GM18502 (cell line): ENCODE measurements around the gene CHST9.
"Not testable (repeated sequence)": the region's sequence is repeated elsewhere in the genome, so short reads cannot be mapped to it uniquely, and the experiment has no call there.

Experiments
- ATAC-seq: cut with Tn5 transposase; IDR thresholded peaks from one replicate; pipeline ENCODE4 v1.9.1; 2021; ENCODE audit warnings: mild to moderate bottlenecking; ENCODE audit not compliant: unreplicated experiment, poor library complexity

The CHST9 gene

DNA sequence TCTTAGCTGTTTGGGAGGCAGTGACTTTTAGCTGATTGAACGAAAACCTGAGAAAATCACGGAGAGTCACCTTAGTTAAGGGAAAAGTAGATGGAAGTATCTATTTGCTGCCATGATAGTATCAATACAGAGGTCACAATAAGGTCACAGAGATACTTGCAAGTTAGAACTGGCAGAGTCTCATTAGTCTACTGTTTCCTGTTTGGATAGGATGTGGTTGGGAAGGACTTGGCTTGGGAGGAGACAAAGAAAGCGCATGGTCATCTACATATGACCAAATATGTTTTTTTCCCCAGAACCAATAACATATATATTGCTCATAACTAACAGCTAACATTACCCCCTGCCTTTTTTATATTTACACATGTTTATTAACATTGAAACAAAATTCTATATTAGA is 241.2 kb downstream of the CHST9 start:
- no peak for ATAC-seq

DNA sequence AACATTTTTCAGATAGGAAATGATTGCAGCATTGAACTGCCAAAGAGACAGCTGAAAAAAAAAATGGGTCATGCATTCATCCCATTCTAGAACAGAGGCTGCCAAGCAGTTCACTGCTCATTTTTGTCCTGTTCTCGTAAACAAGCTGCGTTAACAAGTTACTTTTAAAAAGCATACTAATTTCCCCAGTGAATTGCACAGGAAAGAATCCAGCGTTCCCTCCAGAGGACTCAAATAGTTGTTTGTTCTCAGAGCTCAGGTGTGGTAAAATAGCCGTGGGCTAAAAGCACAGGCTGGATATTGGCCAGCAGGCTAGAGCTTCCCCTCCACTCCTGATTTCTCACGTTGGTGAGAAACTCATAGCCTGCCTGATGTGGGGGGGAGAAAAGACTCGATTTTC is 243.5 kb downstream of the CHST9 start:
- no peak for ATAC-seq

DNA sequence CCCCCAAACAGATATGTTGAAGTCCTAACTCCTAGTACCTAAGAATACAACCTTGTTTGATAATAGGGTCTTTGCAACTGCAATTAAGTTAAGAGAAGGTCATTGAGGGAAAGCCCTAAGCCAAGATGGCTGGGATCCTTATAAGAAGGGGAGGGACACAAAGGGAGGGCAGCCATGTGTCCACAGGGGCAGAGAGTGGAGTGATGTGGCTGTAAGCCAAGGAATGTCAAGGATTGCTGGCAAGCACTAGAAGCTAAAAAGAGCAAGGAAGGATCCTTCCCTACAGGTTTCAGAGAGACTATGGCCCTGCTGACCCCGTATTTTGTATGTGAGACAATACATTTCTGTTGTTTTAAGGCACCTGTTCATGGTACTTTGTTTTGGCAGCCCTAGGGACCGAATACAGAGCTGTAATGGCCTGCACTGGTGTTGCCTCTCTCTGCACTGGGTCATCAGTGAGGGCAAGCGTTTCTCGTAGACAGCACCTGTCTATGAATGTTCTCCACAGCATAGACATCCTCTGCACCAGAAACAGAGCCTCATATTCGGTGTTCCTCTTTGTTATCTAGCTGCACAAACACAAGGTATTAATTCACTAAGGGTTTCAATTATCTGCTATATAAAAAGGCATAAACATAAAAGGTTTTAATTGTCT is 244.2 kb downstream of the CHST9 start:
- ATAC-seq = no peak

DNA sequence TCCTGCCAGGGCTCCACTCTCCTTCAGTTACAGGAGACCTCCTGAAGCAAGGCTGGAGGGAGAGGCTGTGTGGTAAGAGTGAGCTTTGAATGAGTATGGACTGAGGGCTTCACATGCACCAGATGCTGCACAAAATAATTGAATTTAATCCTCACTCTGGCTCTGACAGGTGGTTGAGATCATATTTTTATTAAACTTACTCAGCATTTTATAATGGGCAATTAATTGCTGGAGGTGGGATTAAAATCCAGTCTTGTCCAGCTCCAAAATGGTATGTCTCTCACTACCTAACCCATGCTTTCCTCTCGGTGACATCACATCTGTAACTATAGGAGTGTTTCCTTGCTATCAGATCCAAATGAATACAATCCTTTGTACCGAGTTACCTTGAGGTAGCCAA is 253.4 kb downstream of the CHST9 start:
- ATAC-seq = no peak

DNA sequence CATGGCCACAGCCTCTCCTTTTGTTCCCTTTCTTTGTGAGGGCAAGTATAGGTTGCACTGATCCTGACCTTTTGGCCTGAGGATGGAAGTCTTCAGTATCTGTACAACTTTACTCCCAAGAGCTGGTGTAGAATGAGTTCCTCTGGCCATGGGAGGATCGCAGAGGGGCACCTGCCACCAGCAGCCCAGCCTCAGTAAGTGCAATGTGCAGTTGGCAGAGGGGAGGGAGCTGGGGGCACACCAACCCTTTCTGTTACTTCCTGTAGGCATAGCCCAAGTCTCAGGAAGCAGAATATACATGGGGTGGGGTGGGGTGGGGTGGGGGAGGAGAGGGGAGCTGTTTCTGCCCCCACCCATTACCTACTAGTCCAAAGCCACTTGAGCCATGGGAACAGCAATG is 254.5 kb downstream of the CHST9 start:
- ATAC-seq = no peak

DNA sequence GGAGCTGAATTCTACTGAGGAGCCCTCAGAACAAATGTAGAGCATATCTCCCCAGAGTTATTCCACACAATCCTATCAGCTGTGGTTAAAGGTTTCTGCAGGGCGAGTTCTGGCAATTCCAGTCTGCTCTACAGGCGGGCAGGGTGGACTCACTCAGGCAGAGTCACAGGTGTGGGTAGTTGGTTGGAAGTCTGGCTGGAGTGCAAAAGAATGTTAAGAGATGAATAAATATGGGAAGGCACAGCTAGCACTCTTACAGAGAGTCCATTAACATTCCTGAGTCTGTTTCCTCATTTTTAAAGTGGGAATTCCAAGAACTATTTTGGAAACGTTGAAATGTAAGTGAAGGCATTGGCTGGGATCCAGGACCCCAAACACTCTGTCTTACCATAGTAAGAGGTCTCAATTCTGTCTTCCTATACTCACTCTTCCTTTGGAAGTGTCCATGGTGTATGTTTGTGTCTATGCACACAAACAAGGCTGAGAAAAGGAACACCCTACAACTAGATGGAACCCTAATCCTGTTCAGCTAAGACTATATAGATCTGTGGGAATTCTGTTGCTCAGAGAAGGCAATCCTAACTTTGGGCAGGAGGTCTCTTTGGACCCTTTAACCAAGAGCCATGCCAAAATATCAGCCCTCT is 256.3 kb downstream of the CHST9 start:
- ATAC-seq = no peak

DNA sequence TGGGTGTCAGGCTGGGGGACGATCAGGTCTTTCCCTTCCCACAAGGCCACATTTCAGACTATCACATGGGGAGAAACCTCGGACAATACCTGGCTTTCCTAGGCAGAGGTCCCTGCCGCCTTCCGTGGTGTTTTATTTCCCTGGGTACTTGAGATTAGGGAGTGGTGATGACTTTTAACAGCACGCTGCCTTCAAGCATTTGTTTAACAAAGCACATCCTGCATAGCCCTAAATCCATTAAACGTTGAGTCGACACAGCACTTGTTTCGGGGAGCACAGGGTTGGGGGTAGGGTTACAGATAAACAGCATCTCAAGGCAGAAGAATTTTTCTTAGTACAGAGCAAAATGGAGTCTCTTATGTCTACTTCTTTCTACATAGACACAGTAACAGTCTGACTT is 257.3 kb downstream of the CHST9 start:
- ATAC-seq = not testable (repeated sequence)

DNA sequence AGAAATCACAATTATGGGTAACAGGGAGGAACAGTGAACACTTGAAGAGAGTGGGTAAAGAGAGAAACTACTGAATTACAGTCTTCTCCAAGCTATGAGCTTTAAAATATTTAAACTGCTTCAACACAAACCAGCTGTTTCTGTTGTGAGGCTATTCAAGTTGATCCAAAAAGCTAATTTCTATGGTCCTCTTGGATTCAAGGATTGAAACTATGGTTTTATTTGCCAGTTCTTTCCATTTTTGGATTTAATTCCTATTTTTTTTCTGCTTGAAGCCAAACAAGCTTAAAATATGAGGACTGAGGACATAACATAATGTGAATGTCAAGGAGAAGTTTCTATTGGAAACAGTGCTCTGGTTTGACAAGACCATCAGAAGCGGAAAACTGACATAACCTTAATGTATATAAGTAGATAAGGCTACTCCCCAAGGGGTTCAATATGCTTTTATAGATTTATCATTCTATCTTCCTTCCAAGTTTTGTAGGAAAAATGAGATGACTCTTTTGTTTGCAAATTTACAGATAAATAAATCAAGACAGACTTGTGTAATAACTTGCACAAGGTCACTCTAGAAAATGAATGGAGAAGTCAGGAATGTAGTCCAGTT is 258.9 kb downstream of the CHST9 start:
- no peak for ATAC-seq

DNA sequence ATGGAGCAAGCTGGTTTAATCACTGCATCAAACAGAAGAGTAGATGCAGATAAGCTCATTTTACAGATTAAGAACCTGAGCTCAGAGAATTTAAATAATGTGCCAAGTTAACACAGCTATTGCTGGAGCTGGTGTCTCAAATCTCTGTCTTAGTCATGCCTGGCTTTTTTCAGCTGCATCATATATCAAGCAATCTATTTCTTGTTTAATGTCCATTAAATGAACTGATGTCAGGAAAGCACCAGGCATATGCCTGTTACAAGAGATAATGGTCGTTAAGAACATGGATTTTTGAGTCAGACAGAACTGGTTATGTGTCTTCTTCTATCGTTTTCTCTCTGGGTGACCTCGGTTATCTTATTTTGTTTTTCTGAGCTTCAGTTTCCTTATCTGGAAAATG is 259.8 kb downstream of the CHST9 start:
- ATAC-seq = no peak

DNA sequence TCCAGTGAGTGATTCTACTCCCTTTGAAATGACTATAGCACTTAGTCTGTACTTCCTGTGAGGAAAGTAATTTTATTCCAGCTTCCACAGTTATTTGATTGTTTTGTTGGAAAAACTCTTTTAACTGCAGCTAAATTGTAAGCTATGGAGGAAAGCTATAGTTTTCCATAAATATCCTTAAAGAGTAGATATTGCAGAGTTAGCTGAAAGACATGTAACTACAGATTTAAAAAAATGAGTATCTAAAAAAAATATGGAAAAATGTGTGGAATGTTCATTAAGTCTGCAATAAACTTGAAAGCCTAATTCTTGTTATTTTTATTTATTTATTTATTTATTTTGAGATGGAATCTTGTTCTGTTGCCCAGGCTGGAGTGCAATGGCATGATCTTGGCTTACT is 262.8 kb downstream of the CHST9 start:
- ATAC-seq = no peak

DNA sequence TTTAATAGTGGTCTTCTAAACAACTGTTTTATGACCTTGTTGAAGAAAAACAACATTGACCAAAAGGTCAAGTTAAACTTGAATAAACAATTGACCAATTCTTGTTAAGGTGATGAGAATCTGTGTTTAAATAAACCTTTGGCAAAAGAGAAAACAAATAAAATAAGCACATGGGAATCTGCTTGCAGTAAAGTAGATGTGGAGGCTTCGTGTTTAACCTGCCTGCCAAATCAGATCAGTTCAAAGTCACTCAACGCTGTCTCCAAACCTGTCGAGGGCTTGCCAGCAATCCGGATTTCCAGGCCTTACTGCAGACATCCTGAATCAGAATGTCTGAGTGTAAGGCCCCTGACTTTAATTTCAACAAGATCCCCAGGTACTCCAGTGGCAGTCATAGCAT is 264.5 kb downstream of the CHST9 start:
- ATAC-seq = no peak

DNA sequence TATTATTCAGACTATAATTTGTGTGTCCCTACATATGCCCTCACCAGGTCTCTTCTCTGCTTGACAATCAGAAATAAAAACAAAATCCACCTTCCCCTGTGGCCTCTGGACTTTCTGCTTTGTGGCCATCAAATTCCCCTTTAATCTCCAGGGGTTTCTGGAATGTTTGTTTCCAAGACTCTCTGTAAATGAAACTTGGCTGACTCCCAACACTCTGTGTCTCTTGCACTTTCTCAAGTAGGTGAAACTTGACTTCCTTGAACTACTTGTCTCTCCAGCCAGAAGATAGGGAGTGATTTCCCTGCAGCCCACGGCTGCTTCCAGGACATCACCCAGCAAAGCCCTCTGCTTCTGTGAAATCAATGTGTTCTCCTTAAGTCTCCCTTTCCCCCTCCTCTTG is 265.5 kb downstream of the CHST9 start:
- no peak for ATAC-seq

DNA sequence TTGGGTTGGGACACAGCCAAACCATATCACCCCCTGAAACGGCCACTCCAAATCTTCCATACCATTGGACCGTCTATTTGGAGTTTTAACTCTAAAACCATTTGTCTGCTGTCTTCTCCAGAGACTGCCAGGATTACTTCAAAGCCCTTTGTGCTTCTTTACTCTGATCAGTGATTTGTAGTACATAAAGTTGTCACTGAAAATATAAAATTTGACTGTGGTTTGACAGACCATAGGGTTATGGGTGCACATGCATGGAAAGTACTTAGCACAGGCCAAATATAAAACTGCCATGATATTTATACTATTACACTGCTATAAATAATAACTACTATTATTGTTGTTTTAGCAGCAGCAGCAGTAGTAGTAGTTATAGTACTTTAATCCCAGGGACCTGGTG is 265.9 kb downstream of the CHST9 start:
- no peak for ATAC-seq

DNA sequence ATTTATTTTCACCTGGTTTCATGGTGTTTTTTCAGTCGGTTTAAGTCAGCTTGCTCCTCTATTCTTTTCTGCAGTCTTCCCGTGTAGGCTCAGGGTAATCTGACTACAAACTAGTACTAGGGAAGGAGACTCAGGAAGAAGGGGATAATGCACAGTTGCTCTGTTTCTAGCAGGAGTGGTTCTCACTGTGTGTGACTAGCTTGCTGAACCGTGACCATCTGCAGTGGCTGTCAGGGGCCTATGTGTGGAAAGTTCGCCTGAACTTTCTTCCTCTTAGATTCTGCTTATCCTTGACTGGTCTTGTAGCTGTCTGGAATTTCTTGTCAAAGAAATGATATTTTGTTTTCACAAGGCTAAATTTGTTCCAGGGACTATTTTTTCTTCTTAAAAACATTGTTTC is 273.3 kb downstream of the CHST9 start:
- no peak for ATAC-seq

DNA sequence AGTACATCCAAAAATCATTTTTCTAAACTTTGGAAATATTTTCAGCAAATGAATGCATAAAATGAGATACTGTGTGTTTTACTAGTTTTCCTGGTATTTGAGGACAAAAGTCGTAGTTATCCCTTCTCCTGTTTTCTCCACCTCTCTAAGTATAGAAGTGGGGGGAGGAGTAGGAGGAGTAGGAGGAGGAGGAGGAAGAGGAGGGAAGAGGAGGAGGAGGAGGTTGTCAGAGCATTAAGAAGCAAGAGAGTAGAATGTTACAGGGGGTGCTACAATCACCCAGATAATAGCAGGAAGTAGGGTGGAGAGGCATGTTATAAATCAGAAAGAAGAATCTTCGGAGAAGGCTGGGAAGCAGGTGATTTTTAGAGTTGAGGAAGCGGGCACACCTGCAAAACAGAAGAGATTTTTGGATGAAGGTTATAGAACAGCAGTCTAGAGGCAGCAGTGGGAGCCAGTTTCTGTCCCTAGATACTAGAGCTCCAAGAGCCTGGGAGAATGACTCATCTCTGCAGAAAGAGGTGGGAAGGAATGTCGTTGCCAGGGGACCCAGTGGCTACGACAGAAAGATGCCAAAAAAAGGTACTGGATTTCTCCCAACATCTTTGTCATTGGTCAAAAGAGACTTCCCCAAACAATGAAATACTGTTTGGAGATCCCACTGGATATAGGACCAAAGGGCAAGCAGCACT is 275.4 kb downstream of the CHST9 start:
- no peak for ATAC-seq

DNA sequence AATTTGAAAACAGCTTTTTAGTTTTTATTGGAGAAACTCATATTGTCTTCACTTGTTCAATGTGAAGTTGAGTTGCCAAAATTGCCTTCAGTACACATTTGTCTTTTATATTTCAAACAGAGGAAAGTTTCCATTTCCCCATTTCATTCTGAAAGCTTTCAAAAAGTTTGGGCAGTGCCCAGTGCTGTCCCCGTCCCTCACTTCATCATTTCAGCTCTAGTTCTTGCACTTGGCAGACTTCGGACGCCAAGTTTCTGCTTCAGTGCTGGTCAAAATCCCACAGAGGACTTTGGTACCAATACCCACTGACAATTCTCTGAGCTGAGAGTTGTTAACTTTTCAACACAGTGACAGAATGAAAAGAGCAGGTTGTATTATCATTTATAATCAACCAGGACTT is 276.2 kb downstream of the CHST9 start:
- no peak for ATAC-seq

DNA sequence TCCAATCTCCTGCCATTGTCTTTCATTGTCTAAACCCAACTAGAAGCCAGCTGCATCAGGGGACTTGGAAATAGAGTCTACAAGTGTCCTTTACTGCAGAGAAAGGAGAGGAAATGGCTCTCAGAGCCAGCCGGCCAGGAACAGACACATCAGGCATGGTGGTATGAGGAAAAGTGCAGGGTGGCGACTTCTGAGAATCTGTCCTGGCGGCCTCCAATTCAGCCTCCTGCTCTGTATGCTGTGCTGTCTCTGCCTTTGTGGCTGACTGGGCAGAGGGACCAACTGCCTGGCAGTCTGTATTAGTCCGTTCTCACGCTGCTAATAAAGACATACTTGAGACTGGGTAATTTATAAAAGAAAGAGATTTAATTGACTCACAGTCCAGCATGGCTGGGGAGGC is 282.8 kb downstream of the CHST9 start:
- no peak for ATAC-seq

DNA sequence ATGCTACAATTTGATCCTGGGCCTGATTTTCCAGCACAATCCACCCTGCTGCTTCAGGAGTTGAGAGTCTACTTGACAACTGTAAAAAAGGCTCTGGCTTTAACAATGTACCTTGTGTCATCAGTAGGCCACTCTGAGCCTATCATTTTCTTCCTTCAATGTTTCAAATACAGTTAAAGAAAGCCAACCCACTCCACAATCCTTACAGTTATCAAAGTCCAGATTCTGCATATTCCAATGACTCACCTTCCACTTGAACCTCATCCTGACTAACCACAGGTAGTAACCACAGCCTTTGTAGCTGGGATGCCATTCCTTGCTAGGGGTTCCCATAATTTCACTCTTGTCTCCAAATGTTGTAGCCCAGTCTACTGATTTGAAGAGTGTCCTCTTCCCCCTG is 284.1 kb downstream of the CHST9 start:
- no peak for ATAC-seq

DNA sequence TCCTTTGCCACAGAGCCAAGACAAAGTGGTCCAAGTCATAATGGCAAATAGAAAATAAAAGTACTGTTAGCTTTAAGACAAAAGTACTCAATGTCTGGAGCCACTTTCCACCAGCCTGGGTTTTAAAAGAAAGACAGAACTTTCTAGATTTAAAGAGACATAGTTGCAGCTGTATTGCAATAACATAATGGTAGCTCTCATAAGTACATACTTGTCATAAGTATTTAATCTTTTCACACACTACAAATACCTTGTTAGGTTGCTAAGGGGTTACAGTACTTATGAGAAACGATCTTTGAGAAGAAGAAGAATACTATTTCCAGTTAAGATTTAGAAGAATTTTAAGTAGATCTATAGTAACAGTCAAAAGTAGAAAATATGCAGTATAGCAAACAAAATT is 290.7 kb downstream of the CHST9 start:
- ATAC-seq = no peak

DNA sequence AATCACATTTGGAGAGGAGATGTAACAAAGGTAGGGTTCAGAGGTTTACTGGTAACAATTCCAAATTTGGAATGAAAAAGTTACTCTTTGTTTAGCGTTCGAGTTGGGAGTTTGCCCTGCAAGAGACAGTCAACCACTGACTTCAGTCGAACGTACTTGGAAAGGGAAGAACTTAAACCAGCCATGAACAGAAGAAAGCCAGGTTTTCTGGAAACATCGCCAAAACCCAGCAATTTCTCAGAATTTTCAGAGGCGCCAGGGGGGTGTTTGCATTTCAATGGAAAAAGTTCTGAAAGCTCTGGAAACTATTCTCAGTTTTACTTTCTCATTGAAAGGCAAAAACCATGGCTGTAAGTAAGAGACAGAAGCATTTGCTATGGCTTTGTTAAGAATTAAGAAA is 291.1 kb downstream of the CHST9 start:
- no peak for ATAC-seq

DNA sequence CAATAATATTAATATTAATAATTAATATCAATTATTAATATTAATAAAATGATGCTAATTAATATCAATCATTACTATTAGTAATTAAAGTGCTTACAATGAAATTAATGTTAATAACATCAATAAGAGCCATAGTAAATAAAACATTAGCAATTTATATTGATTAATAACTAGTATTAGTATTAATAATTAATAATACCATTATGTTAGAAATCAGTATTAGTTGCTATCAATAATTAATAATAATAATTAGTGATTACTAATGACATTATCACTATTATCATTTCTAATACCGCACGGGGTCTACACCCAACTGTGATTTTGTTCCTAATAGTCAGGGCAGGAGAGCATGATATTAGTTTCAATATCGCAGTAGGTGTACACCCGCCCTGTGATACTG is 296.8 kb downstream of the CHST9 start:
- ATAC-seq = no peak
